VCaP (cell line): Measurements from ENCODE around the gene AGRN.
"Not testable (repeated sequence)": the region's sequence is repeated elsewhere in the genome, so short reads cannot be mapped to it uniquely, and the experiment has no call there.

Source experiments
- H3K27ac ChIP-seq: fragments of 450-650 bp; 2 replicates; pipeline ENCODE4 v1.5.1; 2017
- TF ChIP-seq, protein P1 (sequence below): fragments of 450-650 bp; conservative IDR thresholded peaks from 2 replicates; pipeline ENCODE4 v1.5.1; 2017; ENCODE audit warnings: mild to moderate bottlenecking, moderate library complexity

The AGRN gene

GRCh38 chr1:984476-984814, 35.5 kb upstream of the AGRN start:
- no peak overlapping the region for H3K27ac ChIP-seq
- TF ChIP-seq, protein P1, sequence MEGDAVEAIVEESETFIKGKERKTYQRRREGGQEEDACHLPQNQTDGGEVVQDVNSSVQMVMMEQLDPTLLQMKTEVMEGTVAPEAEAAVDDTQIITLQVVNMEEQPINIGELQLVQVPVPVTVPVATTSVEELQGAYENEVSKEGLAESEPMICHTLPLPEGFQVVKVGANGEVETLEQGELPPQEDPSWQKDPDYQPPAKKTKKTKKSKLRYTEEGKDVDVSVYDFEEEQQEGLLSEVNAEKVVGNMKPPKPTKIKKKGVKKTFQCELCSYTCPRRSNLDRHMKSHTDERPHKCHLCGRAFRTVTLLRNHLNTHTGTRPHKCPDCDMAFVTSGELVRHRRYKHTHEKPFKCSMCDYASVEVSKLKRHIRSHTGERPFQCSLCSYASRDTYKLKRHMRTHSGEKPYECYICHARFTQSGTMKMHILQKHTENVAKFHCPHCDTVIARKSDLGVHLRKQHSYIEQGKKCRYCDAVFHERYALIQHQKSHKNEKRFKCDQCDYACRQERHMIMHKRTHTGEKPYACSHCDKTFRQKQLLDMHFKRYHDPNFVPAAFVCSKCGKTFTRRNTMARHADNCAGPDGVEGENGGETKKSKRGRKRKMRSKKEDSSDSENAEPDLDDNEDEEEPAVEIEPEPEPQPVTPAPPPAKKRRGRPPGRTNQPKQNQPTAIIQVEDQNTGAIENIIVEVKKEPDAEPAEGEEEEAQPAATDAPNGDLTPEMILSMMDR = no peak; the same call in none of the 2 replicates

DNA sequence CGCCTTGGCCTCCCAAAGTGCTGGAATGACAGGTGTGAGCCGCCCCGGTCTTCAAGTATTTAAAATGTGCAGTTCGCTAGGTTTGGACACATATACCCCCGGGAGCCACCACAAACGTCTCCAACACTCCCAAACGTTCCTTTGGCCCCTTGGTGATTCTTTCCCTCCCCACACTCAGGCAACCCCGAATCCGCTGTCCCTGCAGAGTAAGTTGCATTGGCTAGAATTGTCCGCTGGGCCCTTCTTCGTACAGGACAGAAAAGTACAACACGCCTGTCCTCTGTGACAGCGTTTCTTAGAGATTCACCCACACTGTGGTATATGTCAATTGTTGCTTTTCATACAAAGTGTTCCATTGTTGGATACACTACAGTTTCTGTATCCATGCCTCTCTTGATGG, 34.8 kb upstream of the AGRN start:
- TF ChIP-seq, protein P1 = no peak
- no peak overlapping the region for H3K27ac ChIP-seq

GRCh38 chr1:988061-988460, 31.9 kb upstream of the AGRN start:
- not testable (repeated sequence) for H3K27ac ChIP-seq

- not testable (repeated sequence) for H3K27ac ChIP-seq
Measured at GRCh38 chr1:991275-991674, 28.6 kb upstream of the AGRN start.

- TF ChIP-seq, protein P1 = no peak
- no peak overlapping the region for H3K27ac ChIP-seq
Measured at GRCh38 chr1:991895-992294, 28.0 kb upstream of the AGRN start.

GRCh38 chr1:992362-992761, 27.6 kb upstream of the AGRN start:
- no peak overlapping the region for H3K27ac ChIP-seq
- TF ChIP-seq, protein P1 = no peak

GRCh38 chr1:993379-993995, 26.4 kb upstream of the AGRN start:
- TF ChIP-seq, protein P1 = no peak
- H3K27ac ChIP-seq = no peak overlapping the region

GRCh38 chr1:994546-994945, 25.4 kb upstream of the AGRN start:
- H3K27ac ChIP-seq = not testable (repeated sequence)

DNA sequence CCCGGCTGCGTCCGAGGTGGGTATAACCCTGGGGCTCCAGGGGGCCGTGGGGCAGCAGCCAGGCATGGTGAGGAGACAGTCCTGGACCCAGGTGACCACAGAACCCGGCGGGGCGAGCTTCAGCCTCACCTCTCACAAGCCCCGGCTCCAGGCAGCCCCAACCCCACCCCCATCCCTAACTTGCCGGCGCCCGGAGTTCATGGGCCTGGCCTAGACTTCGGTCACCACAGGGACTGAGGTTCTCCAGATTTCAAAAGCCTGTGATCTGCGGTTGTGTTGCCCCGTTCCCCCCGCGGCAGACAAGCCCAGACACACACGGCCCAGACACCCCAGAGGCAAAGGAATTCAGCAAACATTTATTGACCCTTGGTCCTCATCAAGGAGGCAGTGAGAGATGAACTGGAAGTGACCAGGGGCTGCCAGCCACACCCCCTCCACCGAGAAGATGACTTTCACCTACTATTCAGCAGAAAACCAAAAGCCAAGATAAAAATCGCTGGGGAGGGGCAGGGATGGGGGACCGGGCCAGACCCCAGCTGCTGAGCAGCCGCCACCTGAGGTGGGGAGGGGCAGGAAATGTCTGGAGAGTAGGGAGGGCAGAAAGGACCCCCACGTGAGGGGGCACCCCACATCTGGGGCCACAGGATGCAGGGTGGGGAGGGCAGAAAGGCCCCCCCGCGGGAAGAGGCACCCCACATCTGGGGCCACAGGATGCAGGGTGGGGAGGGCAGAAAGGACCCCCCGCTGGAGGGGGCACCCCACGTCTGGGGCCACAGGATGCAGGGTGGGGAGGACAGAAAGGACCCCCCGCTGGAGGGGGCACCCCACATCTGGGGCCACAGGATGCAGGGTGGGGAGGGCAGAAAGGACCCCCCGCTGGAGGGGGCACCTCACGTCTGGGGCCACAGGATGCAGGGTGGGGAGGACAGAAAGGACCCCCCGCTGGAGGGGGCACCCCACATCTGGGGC, 24.0 kb upstream of the AGRN start:
- H3K27ac ChIP-seq = no peak overlapping the region
- TF ChIP-seq, protein P1 = no peak
